WTC11 (cell line): ENCODE results near the gene GRID2. TPM values are rescaled to one million over a fixed set of nuclear protein-coding genes. Genes with fewer than 3 reads are reported as not detected.

Source experiments
- ATAC-seq: fragments of 200-7000 bp; cut with Tn5 transposase; 2 replicates; pipeline ENCODE4 v1.10.0; 2021; ENCODE audit warnings: mild to moderate bottlenecking, moderate library complexity
- CTCF ChIA-PET: fragments of 300-600 bp; sonication (Branson Sonifier 250); formaldehyde crosslinking; loops from one replicate; lab custom pipeline; 2021; ENCODE audit warnings: antibody characterized with exemption; lab: Charles Lee
- POLR2A ChIA-PET: fragments of 350-600 bp; sonication (Branson Sonifier 250); formaldehyde crosslinking; loops from one replicate; lab custom pipeline; 2021; ENCODE audit warnings: antibody characterized with exemption; lab: Charles Lee
- DNase-seq: peaks from one replicate; pipeline ENCODE4 v3.0.0; 2021; ENCODE audit warnings: low spot score
- H3K27ac Mint-ChIP-seq: 2 replicates; pipeline ENCODE4 v1.8.0; 2021; ENCODE audit warnings: mixed read lengths
- H3K27me3 Mint-ChIP-seq: 2 replicates; pipeline ENCODE4 v1.8.0; 2021; ENCODE audit warnings: low read depth, mild to moderate bottlenecking, moderate library complexity, mixed read lengths
- H3K36me3 Mint-ChIP-seq: 2 replicates; pipeline ENCODE4 v1.8.0; 2021; ENCODE audit warnings: mixed read lengths
- H3K4me1 Mint-ChIP-seq: 2 replicates; pipeline ENCODE4 v1.8.0; 2022; ENCODE audit warnings: mixed read lengths
- H3K4me3 Mint-ChIP-seq: 2 replicates; pipeline ENCODE4 v1.8.0; 2021; ENCODE audit warnings: mild to moderate bottlenecking, moderate library complexity, mixed read lengths
- H3K9me3 Mint-ChIP-seq: 2 replicates; pipeline ENCODE4 v1.8.0; 2021; ENCODE audit warnings: mixed read lengths
- CREB1 ChIP-seq: sonication (generic); formaldehyde crosslinking; IDR thresholded peaks from 2 replicates; pipeline ENCODE4 v1.8.0; 2023; ENCODE audit warnings: mild to moderate bottlenecking, missing genetic modification reagents
- EMX1 ChIP-seq: fragments of 250-450 bp; sonication (Bioruptor Pico); IDR thresholded peaks from 2 replicates; pipeline ENCODE4 v1.8.0; 2021; ENCODE audit warnings: mild to moderate bottlenecking
- FOXK1 ChIP-seq: sonication (generic); formaldehyde crosslinking; IDR thresholded peaks from 2 replicates; pipeline ENCODE4 v1.8.0; 2022; ENCODE audit warnings: mild to moderate bottlenecking, moderate library complexity, missing genetic modification reagents
- FOXP1 ChIP-seq: sonication (generic); formaldehyde crosslinking; IDR thresholded peaks from 2 replicates; pipeline ENCODE4 v1.8.0; 2022; ENCODE audit warnings: missing genetic modification reagents, mild to moderate bottlenecking, moderate library complexity, borderline replicate concordance
- GABPB1 ChIP-seq: sonication (generic); formaldehyde crosslinking; IDR thresholded peaks from 2 replicates; pipeline ENCODE4 v1.8.1; 2023; ENCODE audit warnings: mild to moderate bottlenecking, missing genetic modification reagents
- GRHL2 ChIP-seq: fragments of 250-450 bp; sonication (Bioruptor Pico); IDR thresholded peaks from 2 replicates; pipeline ENCODE4 v1.8.0; 2022; ENCODE audit warnings: mild to moderate bottlenecking, moderate library complexity; ENCODE audit not compliant: insufficient replicate concordance, severe bottlenecking
- JAZF1 ChIP-seq: fragments of 250-450 bp; sonication (Bioruptor Pico); IDR thresholded peaks from 2 replicates; pipeline ENCODE4 v1.9.0; 2021; ENCODE audit warnings: moderate library complexity, mild to moderate bottlenecking, inconsistent platforms
- NR2C2 ChIP-seq: sonication (generic); formaldehyde crosslinking; IDR thresholded peaks from 2 replicates; pipeline ENCODE4 v1.8.0; 2022; ENCODE audit warnings: mild to moderate bottlenecking, missing genetic modification reagents
- SMAD4 ChIP-seq: sonication (generic); formaldehyde crosslinking; IDR thresholded peaks from 2 replicates; pipeline ENCODE4 v1.8.0; 2022; ENCODE audit warnings: mild to moderate bottlenecking, missing genetic modification reagents
- total RNA-seq: library from RNA; stranded (reverse); gene quantifications from 3 replicates; pipeline ENCODE4 v1.2.3, GENCODE V29; 2021
- TF ChIP-seq, protein P1 (sequence below): fragments of 250-450 bp; sonication (Bioruptor Pico); IDR thresholded peaks from 2 replicates; pipeline ENCODE4 v1.9.0; 2021; ENCODE audit warnings: mild to moderate bottlenecking
- TF ChIP-seq, protein P2 (sequence below): sonication (generic); formaldehyde crosslinking; IDR thresholded peaks from 2 replicates; pipeline ENCODE4 v1.8.0; 2022; ENCODE audit warnings: missing genetic modification reagents
- TF ChIP-seq, protein P3 (sequence below): fragments of 250-450 bp; sonication (Bioruptor Pico); IDR thresholded peaks from 2 replicates; pipeline ENCODE4 v1.9.0; 2021; ENCODE audit warnings: mild to moderate bottlenecking
- TF ChIP-seq, protein P4 (sequence below): sonication (generic); formaldehyde crosslinking; conservative IDR thresholded peaks from 2 replicates; pipeline ENCODE4 v1.8.1; 2022; ENCODE audit warnings: mild to moderate bottlenecking, missing genetic modification reagents
- TF ChIP-seq, protein P5 (sequence below): fragments of 200-600 bp; IDR thresholded peaks from 2 replicates; pipeline ENCODE4 v1.8.0; 2022; ENCODE audit warnings: antibody characterized with exemption
- TF ChIP-seq, protein P6 (sequence below): sonication (generic); formaldehyde crosslinking; IDR thresholded peaks from 2 replicates; pipeline ENCODE4 v1.8.1; 2022; ENCODE audit warnings: missing genetic modification reagents, borderline replicate concordance
- TF ChIP-seq, protein P7 (sequence below): sonication (generic); formaldehyde crosslinking; IDR thresholded peaks from 2 replicates; pipeline ENCODE4 v1.8.1; 2022; ENCODE audit warnings: low read depth, missing genetic modification reagents, borderline replicate concordance
- TF ChIP-seq, protein P8 (sequence below): sonication (generic); formaldehyde crosslinking; IDR thresholded peaks from 2 replicates; pipeline ENCODE4 v1.8.0; 2022; ENCODE audit warnings: mild to moderate bottlenecking, missing genetic modification reagents

GRID2 gene
- total RNA-seq, 1 experiment from 2014 or later = 26.8 TPM

DNA sequence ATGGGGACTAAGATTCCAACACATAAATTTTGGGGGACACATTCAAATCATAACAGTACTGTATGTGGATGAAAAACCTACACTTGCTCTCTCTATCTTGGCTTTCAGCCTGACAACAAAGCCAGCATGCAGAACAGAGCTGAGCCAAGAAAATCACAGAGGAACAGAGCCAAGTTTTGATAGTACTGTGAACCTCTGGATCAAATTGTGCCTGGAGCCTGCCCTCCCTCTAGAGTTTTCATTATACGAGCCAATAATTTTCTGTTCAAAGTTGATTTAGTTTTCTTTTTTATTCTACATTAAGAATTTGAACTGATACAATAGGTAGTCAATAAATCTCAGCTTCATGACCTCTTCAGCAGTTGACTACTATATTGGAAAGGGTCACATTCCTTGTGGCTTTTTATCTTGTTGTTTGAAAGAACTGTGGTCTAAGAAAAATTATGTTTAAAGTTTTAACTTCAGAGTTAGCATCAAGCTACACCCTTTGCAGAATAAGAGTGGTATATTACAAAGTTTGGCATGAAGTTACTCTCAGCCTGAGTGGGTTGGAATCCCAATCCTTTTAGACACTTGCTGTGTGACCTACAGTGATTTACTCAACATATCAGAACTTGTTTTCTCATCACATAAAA lies 31.1 kb downstream of the GRID2 start:
- ChIA-PET CTCF (no interaction called here), POLR2A (no interaction called here)
- H3K27me3 Mint-ChIP-seq = no peaks in the 10 kb centered on the region
- H3K36me3 Mint-ChIP-seq = no peaks in the 10 kb centered on the region
- ATAC-seq (no peak), DNase-seq (no peak)
- TF ChIP-seq JAZF1 (CRISPR knock-in tag) (no peak), FOXK1 (CRISPR knock-in tag) (no peak), CREB1 (no peak)
- TF ChIP-seq, protein P1, sequence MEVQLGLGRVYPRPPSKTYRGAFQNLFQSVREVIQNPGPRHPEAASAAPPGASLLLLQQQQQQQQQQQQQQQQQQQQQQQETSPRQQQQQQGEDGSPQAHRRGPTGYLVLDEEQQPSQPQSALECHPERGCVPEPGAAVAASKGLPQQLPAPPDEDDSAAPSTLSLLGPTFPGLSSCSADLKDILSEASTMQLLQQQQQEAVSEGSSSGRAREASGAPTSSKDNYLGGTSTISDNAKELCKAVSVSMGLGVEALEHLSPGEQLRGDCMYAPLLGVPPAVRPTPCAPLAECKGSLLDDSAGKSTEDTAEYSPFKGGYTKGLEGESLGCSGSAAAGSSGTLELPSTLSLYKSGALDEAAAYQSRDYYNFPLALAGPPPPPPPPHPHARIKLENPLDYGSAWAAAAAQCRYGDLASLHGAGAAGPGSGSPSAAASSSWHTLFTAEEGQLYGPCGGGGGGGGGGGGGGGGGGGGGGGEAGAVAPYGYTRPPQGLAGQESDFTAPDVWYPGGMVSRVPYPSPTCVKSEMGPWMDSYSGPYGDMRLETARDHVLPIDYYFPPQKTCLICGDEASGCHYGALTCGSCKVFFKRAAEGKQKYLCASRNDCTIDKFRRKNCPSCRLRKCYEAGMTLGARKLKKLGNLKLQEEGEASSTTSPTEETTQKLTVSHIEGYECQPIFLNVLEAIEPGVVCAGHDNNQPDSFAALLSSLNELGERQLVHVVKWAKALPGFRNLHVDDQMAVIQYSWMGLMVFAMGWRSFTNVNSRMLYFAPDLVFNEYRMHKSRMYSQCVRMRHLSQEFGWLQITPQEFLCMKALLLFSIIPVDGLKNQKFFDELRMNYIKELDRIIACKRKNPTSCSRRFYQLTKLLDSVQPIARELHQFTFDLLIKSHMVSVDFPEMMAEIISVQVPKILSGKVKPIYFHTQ = no peak
- TF ChIP-seq, protein P2, sequence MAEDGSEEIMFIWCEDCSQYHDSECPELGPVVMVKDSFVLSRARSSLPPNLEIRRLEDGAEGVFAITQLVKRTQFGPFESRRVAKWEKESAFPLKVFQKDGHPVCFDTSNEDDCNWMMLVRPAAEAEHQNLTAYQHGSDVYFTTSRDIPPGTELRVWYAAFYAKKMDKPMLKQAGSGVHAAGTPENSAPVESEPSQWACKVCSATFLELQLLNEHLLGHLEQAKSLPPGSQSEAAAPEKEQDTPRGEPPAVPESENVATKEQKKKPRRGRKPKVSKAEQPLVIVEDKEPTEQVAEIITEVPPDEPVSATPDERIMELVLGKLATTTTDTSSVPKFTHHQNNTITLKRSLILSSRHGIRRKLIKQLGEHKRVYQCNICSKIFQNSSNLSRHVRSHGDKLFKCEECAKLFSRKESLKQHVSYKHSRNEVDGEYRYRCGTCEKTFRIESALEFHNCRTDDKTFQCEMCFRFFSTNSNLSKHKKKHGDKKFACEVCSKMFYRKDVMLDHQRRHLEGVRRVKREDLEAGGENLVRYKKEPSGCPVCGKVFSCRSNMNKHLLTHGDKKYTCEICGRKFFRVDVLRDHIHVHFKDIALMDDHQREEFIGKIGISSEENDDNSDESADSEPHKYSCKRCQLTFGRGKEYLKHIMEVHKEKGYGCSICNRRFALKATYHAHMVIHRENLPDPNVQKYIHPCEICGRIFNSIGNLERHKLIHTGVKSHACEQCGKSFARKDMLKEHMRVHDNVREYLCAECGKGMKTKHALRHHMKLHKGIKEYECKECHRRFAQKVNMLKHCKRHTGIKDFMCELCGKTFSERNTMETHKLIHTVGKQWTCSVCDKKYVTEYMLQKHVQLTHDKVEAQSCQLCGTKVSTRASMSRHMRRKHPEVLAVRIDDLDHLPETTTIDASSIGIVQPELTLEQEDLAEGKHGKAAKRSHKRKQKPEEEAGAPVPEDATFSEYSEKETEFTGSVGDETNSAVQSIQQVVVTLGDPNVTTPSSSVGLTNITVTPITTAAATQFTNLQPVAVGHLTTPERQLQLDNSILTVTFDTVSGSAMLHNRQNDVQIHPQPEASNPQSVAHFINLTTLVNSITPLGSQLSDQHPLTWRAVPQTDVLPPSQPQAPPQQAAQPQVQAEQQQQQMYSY = no peak
- TF ChIP-seq, protein P3, sequence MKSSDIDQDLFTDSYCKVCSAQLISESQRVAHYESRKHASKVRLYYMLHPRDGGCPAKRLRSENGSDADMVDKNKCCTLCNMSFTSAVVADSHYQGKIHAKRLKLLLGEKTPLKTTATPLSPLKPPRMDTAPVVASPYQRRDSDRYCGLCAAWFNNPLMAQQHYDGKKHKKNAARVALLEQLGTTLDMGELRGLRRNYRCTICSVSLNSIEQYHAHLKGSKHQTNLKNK (CRISPR knock-in tag) = no peak
- peaks cover 33% of the 10 kb centered on the region for H3K4me1 Mint-ChIP-seq
- H3K9me3 Mint-ChIP-seq = no peaks in the 10 kb centered on the region
- H3K4me3 Mint-ChIP-seq = no peak overlapping the region
- no peak overlapping the region for H3K27ac Mint-ChIP-seq

DNA sequence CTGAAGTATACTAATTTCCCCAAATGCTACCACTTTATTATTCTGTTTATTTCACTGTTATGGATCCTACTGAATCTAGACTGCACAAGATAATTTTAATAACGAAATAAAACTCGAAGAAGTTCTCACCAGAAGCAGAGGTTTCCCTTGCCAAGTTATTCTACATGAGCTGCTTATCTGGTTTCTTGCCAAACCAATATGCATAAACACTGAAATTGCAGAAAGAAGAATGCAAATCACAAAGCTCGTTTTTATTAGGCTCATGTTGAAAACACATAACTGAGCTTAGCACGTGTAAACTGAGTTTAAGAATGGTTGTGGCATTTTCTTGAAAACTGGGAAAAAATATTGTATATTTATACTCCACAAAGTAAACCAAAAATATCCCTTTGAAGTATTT lies 35.9 kb downstream of the GRID2 start:
- no peak overlapping the region for H3K4me3 Mint-ChIP-seq
- ChIA-PET POLR2A (no interaction called here), CTCF (no interaction called here)
- no peaks in the 10 kb centered on the region for H3K9me3 Mint-ChIP-seq
- no peak for DNase-seq
- H3K36me3 Mint-ChIP-seq = no peaks in the 10 kb centered on the region
- no peaks in the 10 kb centered on the region for H3K27me3 Mint-ChIP-seq
- H3K4me1 Mint-ChIP-seq = peaks cover 6% of the 10 kb centered on the region
- no peak overlapping the region for H3K27ac Mint-ChIP-seq
- no peak for ATAC-seq
- TF ChIP-seq GABPB1 (CRISPR knock-in tag) (no peak), SMAD4 (CRISPR knock-in tag) (no peak), GRHL2 (CRISPR knock-in tag) (no peak), NR2C2 (no peak), FOXP1 (CRISPR knock-in tag) (no peak), EMX1 (CRISPR knock-in tag) (no peak)
- TF ChIP-seq, protein P1 = no peak
- TF ChIP-seq, protein P4, sequence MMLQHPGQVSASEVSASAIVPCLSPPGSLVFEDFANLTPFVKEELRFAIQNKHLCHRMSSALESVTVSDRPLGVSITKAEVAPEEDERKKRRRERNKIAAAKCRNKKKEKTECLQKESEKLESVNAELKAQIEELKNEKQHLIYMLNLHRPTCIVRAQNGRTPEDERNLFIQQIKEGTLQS (CRISPR knock-in tag) = no peak
- TF ChIP-seq, protein P5, sequence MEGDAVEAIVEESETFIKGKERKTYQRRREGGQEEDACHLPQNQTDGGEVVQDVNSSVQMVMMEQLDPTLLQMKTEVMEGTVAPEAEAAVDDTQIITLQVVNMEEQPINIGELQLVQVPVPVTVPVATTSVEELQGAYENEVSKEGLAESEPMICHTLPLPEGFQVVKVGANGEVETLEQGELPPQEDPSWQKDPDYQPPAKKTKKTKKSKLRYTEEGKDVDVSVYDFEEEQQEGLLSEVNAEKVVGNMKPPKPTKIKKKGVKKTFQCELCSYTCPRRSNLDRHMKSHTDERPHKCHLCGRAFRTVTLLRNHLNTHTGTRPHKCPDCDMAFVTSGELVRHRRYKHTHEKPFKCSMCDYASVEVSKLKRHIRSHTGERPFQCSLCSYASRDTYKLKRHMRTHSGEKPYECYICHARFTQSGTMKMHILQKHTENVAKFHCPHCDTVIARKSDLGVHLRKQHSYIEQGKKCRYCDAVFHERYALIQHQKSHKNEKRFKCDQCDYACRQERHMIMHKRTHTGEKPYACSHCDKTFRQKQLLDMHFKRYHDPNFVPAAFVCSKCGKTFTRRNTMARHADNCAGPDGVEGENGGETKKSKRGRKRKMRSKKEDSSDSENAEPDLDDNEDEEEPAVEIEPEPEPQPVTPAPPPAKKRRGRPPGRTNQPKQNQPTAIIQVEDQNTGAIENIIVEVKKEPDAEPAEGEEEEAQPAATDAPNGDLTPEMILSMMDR = no peak
- TF ChIP-seq, protein P6, sequence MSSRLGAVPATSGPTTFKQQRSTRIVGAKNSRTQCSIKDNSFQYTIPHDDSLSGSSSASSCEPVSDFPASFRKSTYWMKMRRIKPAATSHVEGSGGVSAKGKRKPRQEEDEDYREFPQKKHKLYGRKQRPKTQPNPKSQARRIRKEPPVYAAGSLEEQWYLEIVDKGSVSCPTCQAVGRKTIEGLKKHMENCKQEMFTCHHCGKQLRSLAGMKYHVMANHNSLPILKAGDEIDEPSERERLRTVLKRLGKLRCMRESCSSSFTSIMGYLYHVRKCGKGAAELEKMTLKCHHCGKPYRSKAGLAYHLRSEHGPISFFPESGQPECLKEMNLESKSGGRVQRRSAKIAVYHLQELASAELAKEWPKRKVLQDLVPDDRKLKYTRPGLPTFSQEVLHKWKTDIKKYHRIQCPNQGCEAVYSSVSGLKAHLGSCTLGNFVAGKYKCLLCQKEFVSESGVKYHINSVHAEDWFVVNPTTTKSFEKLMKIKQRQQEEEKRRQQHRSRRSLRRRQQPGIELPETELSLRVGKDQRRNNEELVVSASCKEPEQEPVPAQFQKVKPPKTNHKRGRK (CRISPR knock-in tag) = no peak
- TF ChIP-seq, protein P7, sequence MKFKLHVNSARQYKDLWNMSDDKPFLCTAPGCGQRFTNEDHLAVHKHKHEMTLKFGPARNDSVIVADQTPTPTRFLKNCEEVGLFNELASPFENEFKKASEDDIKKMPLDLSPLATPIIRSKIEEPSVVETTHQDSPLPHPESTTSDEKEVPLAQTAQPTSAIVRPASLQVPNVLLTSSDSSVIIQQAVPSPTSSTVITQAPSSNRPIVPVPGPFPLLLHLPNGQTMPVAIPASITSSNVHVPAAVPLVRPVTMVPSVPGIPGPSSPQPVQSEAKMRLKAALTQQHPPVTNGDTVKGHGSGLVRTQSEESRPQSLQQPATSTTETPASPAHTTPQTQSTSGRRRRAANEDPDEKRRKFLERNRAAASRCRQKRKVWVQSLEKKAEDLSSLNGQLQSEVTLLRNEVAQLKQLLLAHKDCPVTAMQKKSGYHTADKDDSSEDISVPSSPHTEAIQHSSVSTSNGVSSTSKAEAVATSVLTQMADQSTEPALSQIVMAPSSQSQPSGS (CRISPR knock-in tag) = no peak
- TF ChIP-seq, protein P8, sequence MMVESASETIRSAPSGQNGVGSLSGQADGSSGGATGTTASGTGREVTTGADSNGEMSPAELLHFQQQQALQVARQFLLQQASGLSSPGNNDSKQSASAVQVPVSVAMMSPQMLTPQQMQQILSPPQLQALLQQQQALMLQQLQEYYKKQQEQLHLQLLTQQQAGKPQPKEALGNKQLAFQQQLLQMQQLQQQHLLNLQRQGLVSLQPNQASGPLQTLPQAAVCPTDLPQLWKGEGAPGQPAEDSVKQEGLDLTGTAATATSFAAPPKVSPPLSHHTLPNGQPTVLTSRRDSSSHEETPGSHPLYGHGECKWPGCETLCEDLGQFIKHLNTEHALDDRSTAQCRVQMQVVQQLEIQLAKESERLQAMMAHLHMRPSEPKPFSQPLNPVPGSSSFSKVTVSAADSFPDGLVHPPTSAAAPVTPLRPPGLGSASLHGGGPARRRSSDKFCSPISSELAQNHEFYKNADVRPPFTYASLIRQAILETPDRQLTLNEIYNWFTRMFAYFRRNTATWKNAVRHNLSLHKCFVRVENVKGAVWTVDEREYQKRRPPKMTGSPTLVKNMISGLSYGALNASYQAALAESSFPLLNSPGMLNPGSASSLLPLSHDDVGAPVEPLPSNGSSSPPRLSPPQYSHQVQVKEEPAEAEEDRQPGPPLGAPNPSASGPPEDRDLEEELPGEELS = no peak
